Vagina (tissue), 2 donors: ENCODE data around the gene KIDINS220. TPM values are rescaled to one million over a fixed set of nuclear protein-coding genes. Genes with fewer than 3 reads are reported as not detected.

Experiments used
- DNase-seq, 2 donors: peaks; one replicate each; pipeline ENCODE4 v3.0.0-alpha.2; 2017; ENCODE audit errors: extremely low spot score in 2 of 2
- H3K27ac ChIP-seq: fragments of 200-600 bp; sonication (generic); one replicate; pipeline ENCODE4 v1.5.1; 2019
- H3K27me3 ChIP-seq: fragments of 200-600 bp; sonication (generic); one replicate; pipeline ENCODE4 v1.5.1; 2019
- H3K36me3 ChIP-seq, 2 donors: fragments of 200-600 bp; sonication (generic); one replicate each; pipeline ENCODE4 v1.5.1; 2017 to 2019
- H3K4me1 ChIP-seq: fragments of 200-600 bp; sonication (generic); one replicate; pipeline ENCODE4 v1.5.1; 2019
- H3K4me3 ChIP-seq, 2 donors: fragments of 200-600 bp; sonication (generic); 1 replicate in 1 of 2; 2 replicates in 1 of 2; pipeline ENCODE4 v1.5.1; 2016 to 2019
- H3K9me3 ChIP-seq: fragments of 200-600 bp; sonication (generic); one replicate; pipeline ENCODE4 v1.5.1; 2019
- POLR2A ChIP-seq, 2 donors: fragments of 450-650 bp; IDR thresholded peaks; one replicate each; pipeline ENCODE4 v1.6.1; 2017; ENCODE audit warnings: antibody characterized with exemption in 2 of 2, mild to moderate bottlenecking in 2 of 2, moderate library complexity in 2 of 2
- POLR2AphosphoS5 ChIP-seq, 2 donors: sonication (generic); formaldehyde crosslinking; IDR thresholded peaks; one replicate each; pipeline ENCODE4 v1.9.0; 2017; ENCODE audit warnings: antibody characterized with exemption in 2 of 2, mild to moderate bottlenecking in 2 of 2, low read depth in 1 of 2; ENCODE audit not compliant: insufficient read depth in 1 of 2
- intact Hi-C: fragments of 100-400 bp; cut with DNase I; formaldehyde crosslinking; loops from one replicate; pipeline ENCODE4 v1.15.1; 2023
- total RNA-seq: library from RNA; depleted of rRNA; stranded (reverse); fragments of >200 nt; gene quantifications from one replicate; pipeline ENCODE4 v1.2.3, GENCODE V29; 2016
- TF ChIP-seq, protein P1 (sequence below), 3 experiments: fragments of 450-650 bp in 2 of 3; fragments of 200-600 bp in 1 of 3; sonication (generic) in 1 of 3; IDR thresholded peaks; one replicate each; pipeline ENCODE4 v1.5.1; 2017 to 2019; ENCODE audit warnings: antibody characterized with exemption in 3 of 3, mild to moderate bottlenecking in 2 of 3, moderate library complexity in 2 of 3

KIDINS220 gene
- total RNA-seq, 1 donor from 2014 or later = 67.8 TPM

DNA sequence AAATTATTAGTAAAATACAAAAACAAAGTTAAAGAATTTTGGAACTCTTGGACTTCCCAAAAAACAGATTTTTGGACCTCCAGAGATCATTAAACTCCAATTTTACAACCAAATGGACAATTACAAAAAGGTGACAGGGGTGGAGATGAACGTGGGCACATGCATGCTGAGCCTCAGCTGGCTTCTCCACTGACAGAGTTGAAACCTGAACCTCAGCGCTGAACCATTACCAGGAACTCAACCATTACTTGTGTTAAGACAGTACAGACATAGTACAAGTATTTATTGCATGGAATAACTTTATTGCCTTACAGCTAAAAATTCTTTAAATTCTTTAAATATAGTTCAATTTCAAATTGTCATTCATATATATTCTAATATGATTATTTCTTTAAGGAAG, 33.0 kb upstream of the KIDINS220 start:
- no peaks in the 10 kb centered on the region for H3K9me3 ChIP-seq
- no peaks in the 10 kb centered on the region for H3K27me3 ChIP-seq
- TF ChIP-seq POLR2AphosphoS5 (IDR thresholded peaks at IDR 0.05; ENCODE audit: insufficient read depth in 1 of 2, low read depth in 1 of 2) (no peak), POLR2A (IDR thresholded peaks at IDR 0.05) (no peak)
- TF ChIP-seq, protein P1, sequence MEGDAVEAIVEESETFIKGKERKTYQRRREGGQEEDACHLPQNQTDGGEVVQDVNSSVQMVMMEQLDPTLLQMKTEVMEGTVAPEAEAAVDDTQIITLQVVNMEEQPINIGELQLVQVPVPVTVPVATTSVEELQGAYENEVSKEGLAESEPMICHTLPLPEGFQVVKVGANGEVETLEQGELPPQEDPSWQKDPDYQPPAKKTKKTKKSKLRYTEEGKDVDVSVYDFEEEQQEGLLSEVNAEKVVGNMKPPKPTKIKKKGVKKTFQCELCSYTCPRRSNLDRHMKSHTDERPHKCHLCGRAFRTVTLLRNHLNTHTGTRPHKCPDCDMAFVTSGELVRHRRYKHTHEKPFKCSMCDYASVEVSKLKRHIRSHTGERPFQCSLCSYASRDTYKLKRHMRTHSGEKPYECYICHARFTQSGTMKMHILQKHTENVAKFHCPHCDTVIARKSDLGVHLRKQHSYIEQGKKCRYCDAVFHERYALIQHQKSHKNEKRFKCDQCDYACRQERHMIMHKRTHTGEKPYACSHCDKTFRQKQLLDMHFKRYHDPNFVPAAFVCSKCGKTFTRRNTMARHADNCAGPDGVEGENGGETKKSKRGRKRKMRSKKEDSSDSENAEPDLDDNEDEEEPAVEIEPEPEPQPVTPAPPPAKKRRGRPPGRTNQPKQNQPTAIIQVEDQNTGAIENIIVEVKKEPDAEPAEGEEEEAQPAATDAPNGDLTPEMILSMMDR (IDR thresholded peaks at IDR 0.05) = no peak
- H3K36me3 ChIP-seq = no peaks in the 10 kb centered on the region
- no peaks in the 10 kb centered on the region for H3K4me1 ChIP-seq
- H3K27ac ChIP-seq = no peak overlapping the region
- no peak for DNase-seq
- intact Hi-C loops = loop anchor here (10.0 kb wide), 1 partner anchor 264 kb away; no protein-coding TSS in a partner anchor
- no peak overlapping the region for H3K4me3 ChIP-seq

DNA sequence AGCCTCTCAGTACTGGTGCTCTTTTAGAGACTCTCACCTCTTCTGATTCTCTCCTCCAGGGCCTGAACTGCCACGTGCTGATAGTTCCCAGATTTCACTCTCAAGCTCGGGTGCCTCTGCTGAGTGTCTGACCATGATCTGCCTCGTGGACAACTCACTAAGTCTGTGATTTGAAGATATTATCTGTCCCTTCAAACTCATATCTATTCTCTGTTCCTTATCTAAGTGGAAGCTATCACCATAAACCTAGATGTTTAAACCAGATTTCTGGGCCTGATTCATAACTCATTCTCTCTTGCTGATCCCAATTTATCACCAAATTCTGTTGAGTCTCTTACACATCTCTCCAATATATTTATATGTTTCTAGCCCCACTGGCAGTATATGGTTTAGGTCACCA, 29.9 kb upstream of the KIDINS220 start:
- no peaks in the 10 kb centered on the region for H3K27me3 ChIP-seq
- TF ChIP-seq, protein P1 (IDR thresholded peaks at IDR 0.05) = no peak
- TF ChIP-seq POLR2AphosphoS5 (IDR thresholded peaks at IDR 0.05; ENCODE audit: insufficient read depth in 1 of 2, low read depth in 1 of 2) = no peak
- no peak for TF ChIP-seq POLR2A (IDR thresholded peaks at IDR 0.05)
- intact Hi-C loops = no loop called here
- no peak for DNase-seq
- no peaks in the 10 kb centered on the region for H3K9me3 ChIP-seq
- H3K4me1 ChIP-seq = no peaks in the 10 kb centered on the region
- H3K36me3 ChIP-seq = peaks cover 0 to 8% of the 10 kb centered on the region in 2 donors
- no peak overlapping the region for H3K27ac ChIP-seq
- H3K4me3 ChIP-seq = no peak overlapping the region

DNA sequence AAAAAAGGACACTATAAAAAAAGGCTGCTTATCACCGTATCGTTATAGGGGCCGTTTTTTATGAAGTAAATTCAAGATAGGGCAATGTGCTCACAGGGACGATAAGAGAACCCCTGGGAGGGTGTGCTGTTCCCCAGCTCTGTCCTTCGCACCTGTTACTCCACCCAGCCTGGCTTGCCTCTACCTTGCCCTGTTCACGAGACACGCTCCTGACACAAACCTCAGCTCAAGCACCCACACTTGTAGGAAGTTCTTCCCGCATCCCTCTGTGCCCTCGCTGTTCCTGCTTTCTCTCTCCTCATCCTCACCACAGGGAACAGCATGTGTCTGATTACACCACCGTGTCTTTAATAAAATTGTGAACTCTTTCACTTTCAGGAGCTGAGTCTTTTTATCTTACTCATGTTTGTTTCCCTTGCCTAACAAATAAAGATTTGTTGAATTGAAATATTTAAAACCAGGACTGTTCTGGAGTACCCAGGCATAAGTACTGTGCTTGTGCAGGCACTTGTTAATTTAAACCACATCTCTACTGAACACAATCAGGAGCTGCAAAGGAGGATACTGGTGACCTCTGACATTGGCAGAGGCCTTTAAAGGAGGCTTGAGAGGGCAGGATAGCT, 26.0 kb upstream of the KIDINS220 start:
- DNase-seq = no peak
- no peak for TF ChIP-seq POLR2AphosphoS5 (IDR thresholded peaks at IDR 0.05; ENCODE audit: insufficient read depth in 1 of 2, low read depth in 1 of 2)
- TF ChIP-seq, protein P1 (IDR thresholded peaks at IDR 0.05) = no peak
- no peak for TF ChIP-seq POLR2A (IDR thresholded peaks at IDR 0.05)
- Histone ChIP-seq H3K4me1 (no peaks in the 10 kb centered on the region), H3K4me3 (no peak overlapping the region), H3K9me3 (no peaks in the 10 kb centered on the region), H3K36me3 (peaks cover 0 to 8% of the 10 kb centered on the region in 2 donors), H3K27ac (no peak overlapping the region), H3K27me3 (no peaks in the 10 kb centered on the region)
- intact Hi-C loops = no loop called here

DNA sequence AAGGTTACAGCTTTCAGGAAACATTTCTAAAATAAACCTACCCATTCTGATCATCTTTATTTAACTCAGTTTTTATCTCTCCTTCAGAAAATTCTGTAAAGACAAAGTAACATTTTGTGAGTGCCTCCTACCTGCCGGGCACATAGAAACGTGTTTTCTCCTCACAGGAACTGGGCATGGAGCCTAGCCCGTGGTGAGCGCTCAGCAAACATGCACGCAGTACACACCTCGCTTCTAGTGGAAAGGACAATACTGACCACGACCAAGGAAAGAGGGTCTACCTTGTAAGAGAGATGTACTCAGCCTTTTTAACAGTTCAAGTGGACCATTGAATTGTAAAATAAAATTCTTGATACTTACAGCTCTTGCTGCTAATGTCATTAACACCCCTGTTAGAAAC, 24.8 kb upstream of the KIDINS220 start:
- H3K36me3 ChIP-seq = peaks cover 0 to 8% of the 10 kb centered on the region in 2 donors
- intact Hi-C loops = no loop called here
- no peak overlapping the region for H3K4me3 ChIP-seq
- DNase-seq = no peak
- H3K9me3 ChIP-seq = no peaks in the 10 kb centered on the region
- H3K4me1 ChIP-seq = no peaks in the 10 kb centered on the region
- no peaks in the 10 kb centered on the region for H3K27me3 ChIP-seq
- TF ChIP-seq POLR2AphosphoS5 (IDR thresholded peaks at IDR 0.05; ENCODE audit: insufficient read depth in 1 of 2, low read depth in 1 of 2) (no peak), POLR2A (IDR thresholded peaks at IDR 0.05) (no peak)
- TF ChIP-seq, protein P1 (IDR thresholded peaks at IDR 0.05) = no peak
- H3K27ac ChIP-seq = no peak overlapping the region

DNA sequence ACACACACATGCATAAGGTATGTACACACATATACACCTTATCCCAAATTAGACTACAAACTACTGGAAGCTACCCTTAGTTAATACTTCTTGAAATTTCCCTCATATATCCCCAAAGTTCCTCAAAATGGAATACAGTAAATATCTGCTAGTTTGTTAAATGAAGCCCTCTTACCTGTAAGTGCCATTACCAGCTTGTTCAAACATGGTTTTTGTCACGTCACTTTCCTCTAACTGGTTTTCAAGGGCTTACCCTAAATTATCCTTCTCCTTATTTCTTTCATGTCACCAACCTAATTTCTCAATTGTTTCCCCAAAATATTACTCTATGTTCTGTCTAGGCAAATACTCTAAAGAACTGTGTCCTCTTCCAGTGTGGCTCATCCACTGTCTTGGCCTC, 24.4 kb upstream of the KIDINS220 start:
- H3K36me3 ChIP-seq = peaks cover 0 to 8% of the 10 kb centered on the region in 2 donors
- no peaks in the 10 kb centered on the region for H3K27me3 ChIP-seq

More for the DNA sequence above, 24.4 kb upstream of the KIDINS220 start:
- Histone ChIP-seq H3K4me3 (no peak overlapping the region), H3K9me3 (no peaks in the 10 kb centered on the region), H3K4me1 (no peaks in the 10 kb centered on the region), H3K27ac (no peak overlapping the region)
- intact Hi-C loops = no loop called here
- TF ChIP-seq POLR2AphosphoS5 (IDR thresholded peaks at IDR 0.05; ENCODE audit: insufficient read depth in 1 of 2, low read depth in 1 of 2) (no peak), POLR2A (IDR thresholded peaks at IDR 0.05) (no peak)
- TF ChIP-seq, protein P1 (IDR thresholded peaks at IDR 0.05) = no peak
- DNase-seq = no peak
